GM12865 (cell line): ENCODE data around the gene SPATA13.
"Not testable (repeated sequence)": the region's sequence is repeated elsewhere in the genome, so short reads cannot be mapped to it uniquely, and the experiment has no call there.

ENCODE experiments used
- DNase-seq: peaks from one replicate; pipeline ENCODE4 v3.0.0; 2010; ENCODE audit warnings: low read depth
- H3K4me3 ChIP-seq: 2 replicates; pipeline ENCODE4 v1.5.1; 2011; ENCODE audit warnings: mild to moderate bottlenecking, low read depth, low read length, control low read depth
- TF ChIP-seq, protein P1 (sequence below): IDR thresholded peaks from 2 replicates; pipeline ENCODE4 v1.5.1; 2011; ENCODE audit warnings: low read length, control low read depth, low read depth, inconsistent platforms; ENCODE audit not compliant: insufficient read depth; ENCODE audit errors: missing control alignments

SPATA13 gene

GRCh38 chr13:24313439-24313838 is 152.9 kb downstream of the SPATA13 start:
- TF ChIP-seq, protein P1, sequence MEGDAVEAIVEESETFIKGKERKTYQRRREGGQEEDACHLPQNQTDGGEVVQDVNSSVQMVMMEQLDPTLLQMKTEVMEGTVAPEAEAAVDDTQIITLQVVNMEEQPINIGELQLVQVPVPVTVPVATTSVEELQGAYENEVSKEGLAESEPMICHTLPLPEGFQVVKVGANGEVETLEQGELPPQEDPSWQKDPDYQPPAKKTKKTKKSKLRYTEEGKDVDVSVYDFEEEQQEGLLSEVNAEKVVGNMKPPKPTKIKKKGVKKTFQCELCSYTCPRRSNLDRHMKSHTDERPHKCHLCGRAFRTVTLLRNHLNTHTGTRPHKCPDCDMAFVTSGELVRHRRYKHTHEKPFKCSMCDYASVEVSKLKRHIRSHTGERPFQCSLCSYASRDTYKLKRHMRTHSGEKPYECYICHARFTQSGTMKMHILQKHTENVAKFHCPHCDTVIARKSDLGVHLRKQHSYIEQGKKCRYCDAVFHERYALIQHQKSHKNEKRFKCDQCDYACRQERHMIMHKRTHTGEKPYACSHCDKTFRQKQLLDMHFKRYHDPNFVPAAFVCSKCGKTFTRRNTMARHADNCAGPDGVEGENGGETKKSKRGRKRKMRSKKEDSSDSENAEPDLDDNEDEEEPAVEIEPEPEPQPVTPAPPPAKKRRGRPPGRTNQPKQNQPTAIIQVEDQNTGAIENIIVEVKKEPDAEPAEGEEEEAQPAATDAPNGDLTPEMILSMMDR = no peak
- H3K4me3 ChIP-seq = no peak overlapping the region
- no peak for DNase-seq

DNA sequence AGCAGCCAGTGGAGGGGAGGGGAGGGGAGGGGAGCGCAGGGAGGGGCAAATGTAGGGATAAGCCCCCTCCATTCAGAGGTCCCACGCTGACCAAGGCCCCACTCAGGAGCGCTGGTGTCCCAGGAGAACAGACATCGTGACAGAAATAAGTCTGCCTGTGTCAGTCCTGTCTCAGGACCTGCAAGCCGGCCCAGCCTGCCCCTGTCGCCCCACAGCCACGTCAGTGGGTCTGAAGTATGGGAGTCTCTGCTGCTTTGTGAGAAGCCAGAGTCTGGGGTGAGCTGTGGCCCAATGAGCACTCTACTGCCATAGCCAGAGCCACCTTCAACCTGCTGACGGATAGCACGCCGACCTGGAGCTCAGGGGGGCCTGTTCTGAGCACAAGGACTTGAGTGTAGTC is 157.3 kb downstream of the SPATA13 start:
- DNase-seq, H3K4me3 ChIP-seq: not testable (repeated sequence)

DNA sequence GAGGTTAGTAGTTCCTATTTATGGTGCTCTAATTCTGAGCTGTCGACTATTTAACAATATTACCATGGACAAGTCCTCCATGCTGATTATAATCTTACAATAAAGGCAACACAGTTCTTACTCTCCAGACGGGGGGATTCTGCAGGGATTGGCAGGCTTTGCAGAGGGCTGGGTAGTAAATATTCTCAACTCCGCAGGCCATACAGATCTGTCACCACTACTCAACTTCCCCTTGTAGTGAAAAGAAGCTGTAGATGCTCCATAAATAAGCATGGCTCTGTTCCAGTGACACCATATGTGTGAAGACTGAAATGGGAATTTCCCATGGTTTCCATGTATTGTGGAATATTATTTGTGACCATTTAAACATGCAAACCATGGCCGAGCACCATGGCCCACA is 158.4 kb downstream of the SPATA13 start:
- DNase-seq, H3K4me3 ChIP-seq: not testable (repeated sequence)

DNA sequence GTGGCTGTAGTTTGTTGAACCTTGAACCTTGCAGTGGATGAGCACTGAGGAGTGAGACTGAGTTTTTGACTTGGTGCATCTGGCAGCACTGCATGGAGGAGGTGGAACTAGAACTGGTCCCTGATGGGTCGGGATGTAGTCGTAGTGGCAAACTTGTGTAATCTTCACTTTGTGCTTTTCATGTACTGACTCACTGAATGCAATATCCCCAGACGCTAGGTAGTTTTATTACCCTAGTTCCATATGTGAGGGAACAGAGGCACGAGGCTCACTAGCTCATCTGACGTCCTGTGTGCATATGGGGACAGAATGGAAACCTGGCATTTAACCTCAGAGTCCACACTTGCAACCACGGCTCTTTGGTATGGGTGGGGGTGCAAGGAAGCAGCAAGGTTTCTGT is 159.1 kb downstream of the SPATA13 start:
- H3K4me3 ChIP-seq, DNase-seq: not testable (repeated sequence)

DNA sequence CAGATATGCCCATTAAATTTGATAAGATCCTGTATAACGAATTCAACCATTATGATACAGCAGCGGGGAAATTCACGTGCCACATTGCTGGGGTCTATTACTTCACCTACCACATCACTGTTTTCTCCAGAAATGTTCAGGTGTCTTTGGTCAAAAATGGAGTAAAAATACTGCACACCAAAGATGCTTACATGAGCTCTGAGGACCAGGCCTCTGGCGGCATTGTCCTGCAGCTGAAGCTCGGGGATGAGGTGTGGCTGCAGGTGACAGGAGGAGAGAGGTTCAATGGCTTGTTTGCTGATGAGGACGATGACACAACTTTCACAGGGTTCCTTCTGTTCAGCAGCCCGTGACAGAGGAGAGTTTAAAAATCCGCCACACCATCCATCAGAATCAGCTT is 160.9 kb downstream of the SPATA13 start:
- not testable (repeated sequence) for DNase-seq, H3K4me3 ChIP-seq

DNA sequence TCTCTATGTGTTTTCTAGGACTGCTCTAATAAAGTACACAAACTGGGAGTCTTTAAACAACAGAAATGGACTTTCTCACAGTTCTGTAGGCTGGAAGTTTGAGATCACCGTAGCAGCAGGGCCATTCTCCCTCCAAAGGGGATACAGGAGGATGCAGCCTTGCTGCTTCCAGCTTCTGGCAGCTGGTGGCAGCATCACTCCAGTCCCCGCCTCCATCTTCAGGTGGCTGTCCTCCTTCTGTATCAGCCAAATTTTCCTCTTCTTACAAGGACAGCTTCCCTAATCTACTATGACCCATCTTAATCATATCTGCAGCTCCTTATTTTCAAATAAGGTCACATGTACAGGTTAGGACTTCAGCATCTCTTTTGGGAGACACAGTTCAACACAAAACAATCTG is 161.9 kb downstream of the SPATA13 start:
- not testable (repeated sequence) for DNase-seq

GRCh38 chr13:24323036-24323738 is 162.7 kb downstream of the SPATA13 start:
- no peak for DNase-seq
- H3K4me3 ChIP-seq = no peak overlapping the region
- TF ChIP-seq, protein P1 = no peak

More for the DNA sequence above, 161.9 kb downstream of the SPATA13 start:
- not testable (repeated sequence) for H3K4me3 ChIP-seq

GRCh38 chr13:24323739-24324075 is 163.2 kb downstream of the SPATA13 start:
- TF ChIP-seq, protein P1 = no peak
- DNase-seq = no peak
- H3K4me3 ChIP-seq = no peak overlapping the region

- not testable (repeated sequence) for H3K4me3 ChIP-seq, DNase-seq
These were observed 167.1 kb downstream of the SPATA13 start for GRCh38 chr13:24327598-24327997.

- no peak for DNase-seq
- TF ChIP-seq, protein P1 = no peak
- H3K4me3 ChIP-seq = no peak overlapping the region
These were observed 167.6 kb downstream of the SPATA13 start for GRCh38 chr13:24328145-24328544.
